Measurements from ENCODE around the gene LNPK.
"Not testable (repeated sequence)": the region's sequence is repeated elsewhere in the genome, so short reads cannot be mapped to it uniquely, and the experiment has no call there.

Gene LNPK

GRCh38 chr2:176001916-176002687, at the start of gene LNPK:
TSS of gene LNPK (minus strand) at chr2:176002267. CDS start at chr2:175995584, 6,683 bp downstream.
- DNase-seq, result peak; percentile 88 to 94

- DNase-seq, result no peak
These were observed 37.3 kb upstream of the LNPK start for GRCh38 chr2:176039375-176039774.

- no peak for DNase-seq
These were observed 36.6 kb upstream of the LNPK start for GRCh38 chr2:176038694-176039093.

GRCh38 chr2:176035013-176035691, 33.1 kb upstream of the LNPK start:
- DNase-seq, result no peak

GRCh38 chr2:176027806-176028205, 25.7 kb upstream of the LNPK start:
- DNase-seq, result no peak

- no peak for DNase-seq
These were observed 23.9 kb upstream of the LNPK start for GRCh38 chr2:176025932-176026331.

GRCh38 chr2:176024083-176024482, 22.0 kb upstream of the LNPK start:
- DNase-seq, result no peak

- no peak for DNase-seq
These were observed 20.0 kb upstream of the LNPK start for GRCh38 chr2:176022048-176022447.

GRCh38 chr2:176020400-176020799, 18.3 kb upstream of the LNPK start:
- no peak for DNase-seq

- no peak for DNase-seq
These were observed 16.6 kb upstream of the LNPK start for GRCh38 chr2:176018708-176019107.

GRCh38 chr2:176009445-176009844, 7.4 kb upstream of the LNPK start:
- no peak for DNase-seq

- DNase-seq, result no peak
These were observed 2.9 kb upstream of the LNPK start for GRCh38 chr2:176004934-176005333.

GRCh38 chr2:176003958-176004357, 1.9 kb upstream of the LNPK start:
- no peak for DNase-seq

GRCh38 chr2:176002688-176003210, 682 bp upstream of the LNPK start:
- no peak for DNase-seq

- peak; percentile 15 to 34 for DNase-seq
These were observed 669 bp downstream of the LNPK start for GRCh38 chr2:176001281-176001915.

- no peak for DNase-seq
These were observed 2.7 kb downstream of the LNPK start for GRCh38 chr2:175999283-175999819.

GRCh38 chr2:175990099-175990498, 12.0 kb downstream of the LNPK start:
- no peak for DNase-seq

GRCh38 chr2:175987126-175987525, 14.9 kb downstream of the LNPK start:
- DNase-seq, result not testable (repeated sequence)

GRCh38 chr2:175984846-175985245, 17.2 kb downstream of the LNPK start:
- no peak for DNase-seq

- DNase-seq, result no peak
These were observed 20.5 kb downstream of the LNPK start for GRCh38 chr2:175981551-175981950.

GRCh38 chr2:175976391-175977157, 25.5 kb downstream of the LNPK start:
- DNase-seq, result no peak

- DNase-seq, result no peak
These were observed 28.7 kb downstream of the LNPK start for GRCh38 chr2:175973373-175973772.

- DNase-seq, result no peak
These were observed 35.2 kb downstream of the LNPK start for GRCh38 chr2:175966839-175967238.

All from CD4-positive, alpha-beta T cell treated with Interferon alpha-2 for 1 hour (primary cell).